DND-41 (cell line): Measurements from ENCODE around the gene TECPR2.

Experiments
- ATAC-seq: fragments of 200-7000 bp; cut with Tn5 transposase; 3 replicates; pipeline ENCODE4 v1.9.1; 2021; ENCODE audit warnings: low read depth; ENCODE audit not compliant: insufficient read depth
- DNase-seq: peaks from one replicate; pipeline ENCODE4 v3.0.0-alpha.2; 2020
- H2AFZ ChIP-seq: 2 replicates; pipeline ENCODE4 v1.6.0; 2012; ENCODE audit warnings: low read depth, low read length
- H3K27ac ChIP-seq: 2 replicates; pipeline ENCODE4 v1.5.1; 2012; ENCODE audit warnings: low read length, inconsistent platforms
- H3K27me3 ChIP-seq: fragments of 200-600 bp; sonication (generic); 2 replicates; pipeline ENCODE4 v1.6.0; 2012; ENCODE audit warnings: low read length, mild to moderate bottlenecking, inconsistent platforms; ENCODE audit not compliant: insufficient read depth, poor library complexity
- H3K36me3 ChIP-seq: 2 replicates; pipeline ENCODE4 v1.5.1; 2012; ENCODE audit warnings: low read length, inconsistent platforms; ENCODE audit not compliant: insufficient read depth
- H3K4me1 ChIP-seq: 2 replicates; pipeline ENCODE4 v1.5.1; 2012; ENCODE audit warnings: mild to moderate bottlenecking, low read length; ENCODE audit not compliant: insufficient read depth
- H3K4me2 ChIP-seq: 2 replicates; pipeline ENCODE4 v1.6.0; 2012; ENCODE audit warnings: mild to moderate bottlenecking, moderate library complexity, low read length, inconsistent platforms; ENCODE audit not compliant: insufficient read depth
- H3K4me3 ChIP-seq, 2 experiments: fragments of 200-600 bp in 1 of 2; shearing (Covaris generic) in 1 of 2; 2 replicates each; pipeline ENCODE4 v1.5.1; 2012 to 2016; ENCODE audit warnings: inconsistent platforms in 2 of 2, low read length in 2 of 2, mild to moderate bottlenecking in 2 of 2, low read depth in 1 of 2, moderate library complexity in 1 of 2
- H3K79me2 ChIP-seq: 2 replicates; pipeline ENCODE4 v1.6.0; 2012; ENCODE audit warnings: low read length, inconsistent platforms; ENCODE audit not compliant: insufficient read depth
- H3K9ac ChIP-seq: 2 replicates; pipeline ENCODE4 v1.6.0; 2012; ENCODE audit warnings: low read depth, mild to moderate bottlenecking, inconsistent platforms, low read length, moderate library complexity
- H3K9me3 ChIP-seq: 2 replicates; pipeline ENCODE4 v1.5.1; 2012; ENCODE audit warnings: low read length, moderate library complexity, mild to moderate bottlenecking, inconsistent platforms; ENCODE audit not compliant: insufficient read depth, severe bottlenecking
- H4K20me1 ChIP-seq: 2 replicates; pipeline ENCODE4 v1.6.0; 2012; ENCODE audit warnings: low read length; ENCODE audit not compliant: insufficient read depth
- CTCF ChIP-seq: IDR thresholded peaks from 2 replicates; pipeline ENCODE4 v1.5.1; 2012; ENCODE audit warnings: borderline replicate concordance, low read length, moderate library complexity, mild to moderate bottlenecking; ENCODE audit not compliant: poor library complexity, severe bottlenecking; ENCODE audit errors: extremely low read depth
- EZH2 ChIP-seq: IDR thresholded peaks from 3 replicates; pipeline ENCODE4 v1.6.1; 2012; ENCODE audit warnings: borderline replicate concordance, low read depth, mild to moderate bottlenecking, moderate library complexity, low read length, inconsistent platforms; ENCODE audit not compliant: severe bottlenecking

The TECPR2 gene

DNA sequence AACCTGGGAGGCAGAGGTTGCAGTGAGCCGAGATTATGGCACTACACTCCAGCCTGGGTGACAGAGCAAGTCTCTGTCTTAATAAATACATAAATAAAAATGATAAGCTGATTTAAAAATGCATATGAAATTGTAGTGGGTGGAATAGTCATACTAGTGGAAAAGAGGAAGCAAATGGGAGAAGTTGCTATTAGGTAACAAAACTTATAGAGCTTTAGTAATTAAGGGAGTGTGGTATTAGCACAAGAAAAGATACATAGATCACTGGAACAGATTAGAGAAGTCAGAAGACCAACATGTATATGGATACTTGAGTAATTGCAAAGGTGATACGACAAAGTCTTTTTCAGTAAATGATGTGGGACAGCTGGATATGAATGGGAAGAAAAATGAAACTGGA, 26.5 kb downstream of the TECPR2 start:
- TF ChIP-seq CTCF (no peak), EZH2 (no peak)
- Histone ChIP-seq H3K79me2 (no peaks in the 10 kb centered on the region), H3K27ac (no peak overlapping the region), H4K20me1 (no peaks in the 10 kb centered on the region), H3K4me1 (no peaks in the 10 kb centered on the region), H3K36me3 (no peaks in the 10 kb centered on the region), H3K9ac (no peak overlapping the region), H3K4me2 (no peak overlapping the region), H3K4me3 (no peak overlapping the region), H3K9me3 (no peaks in the 10 kb centered on the region), H3K27me3 (no peaks in the 10 kb centered on the region), H2AFZ (no peak overlapping the region)
- DNase-seq = no peak
- no peak for ATAC-seq

GRCh38 chr14:102390064-102390855, 27.5 kb downstream of the TECPR2 start:
- no peaks in the 10 kb centered on the region for H3K36me3 ChIP-seq
- H3K4me2 ChIP-seq = no peak overlapping the region
- H2AFZ ChIP-seq = no peak overlapping the region
- no peak overlapping the region for H3K9ac ChIP-seq
- ATAC-seq = no peak
- no peak for DNase-seq
- no peaks in the 10 kb centered on the region for H3K4me1 ChIP-seq
- no peaks in the 10 kb centered on the region for H4K20me1 ChIP-seq
- TF ChIP-seq CTCF (no peak), EZH2 (no peak)
- H3K79me2 ChIP-seq = no peaks in the 10 kb centered on the region
- no peak overlapping the region for H3K27ac ChIP-seq
- no peaks in the 10 kb centered on the region for H3K9me3 ChIP-seq
- no peaks in the 10 kb centered on the region for H3K27me3 ChIP-seq
- H3K4me3 ChIP-seq = no peak overlapping the region

- H3K79me2 ChIP-seq = no peaks in the 10 kb centered on the region
- H4K20me1 ChIP-seq = no peaks in the 10 kb centered on the region
- H3K4me2 ChIP-seq = no peak overlapping the region
- H3K27ac ChIP-seq = no peak overlapping the region
- no peaks in the 10 kb centered on the region; the same call in 1 of the 2 replicates for H3K36me3 ChIP-seq
- no peaks in the 10 kb centered on the region for H3K4me1 ChIP-seq
- ATAC-seq (no peak), DNase-seq (no peak)
- H3K9me3 ChIP-seq = peaks cover 2% of the 10 kb centered on the region
- TF ChIP-seq EZH2 (no peak), CTCF (no peak)
- no peak overlapping the region for H2AFZ ChIP-seq
- H3K9ac ChIP-seq = no peak overlapping the region
- H3K4me3 ChIP-seq = no peak overlapping the region
- H3K27me3 ChIP-seq = no peaks in the 10 kb centered on the region
Measured at GRCh38 chr14:102392506-102392905, 29.8 kb downstream of the TECPR2 start.
